PFSK-1 (cell line): ENCODE measurements around the gene TFEB.
A peak's percentile ranks its signal among the peaks of the same experiment; 100 is the strongest.

Experiments
- FOXP2 ChIP-seq: optimal IDR thresholded peaks from 2 replicates; pipeline ENCODE3; 2011; ENCODE audit warnings: borderline replicate concordance, control low read depth, inconsistent platforms; ENCODE audit not compliant: insufficient read depth; ENCODE audit errors: extremely low read length, extremely low read depth
- POLR2AphosphoS5 ChIP-seq: IDR thresholded peaks from 2 replicates; pipeline ENCODE4 v1.6.1; 2012; ENCODE audit warnings: low read depth, mild to moderate bottlenecking, control low read depth, low read length, moderate library complexity
- REST ChIP-seq, 2 experiments: IDR thresholded peaks; 2 replicates each; pipeline versions ENCODE4 v1.6.1 to v1.8.0; 2011 to 2012; ENCODE audit warnings: low read depth in 2 of 2, low read length in 2 of 2, control low read depth in 1 of 2, inconsistent platforms in 1 of 2, mild to moderate bottlenecking in 1 of 2, moderate library complexity in 1 of 2; ENCODE audit not compliant: insufficient read depth in 1 of 2
- SIN3A ChIP-seq: IDR thresholded peaks from 2 replicates; pipeline ENCODE4 v1.6.1; 2012; ENCODE audit warnings: mild to moderate bottlenecking, low read length, moderate library complexity, borderline replicate concordance; ENCODE audit not compliant: insufficient read depth
- TAF1 ChIP-seq: IDR thresholded peaks from 2 replicates; pipeline ENCODE4 v1.6.1; 2012; ENCODE audit warnings: low read length, control low read depth, borderline replicate concordance; ENCODE audit not compliant: insufficient read depth

Gene TFEB

GRCh38 chr6:41637194-41638001 is 98.0 kb downstream of the TFEB start:
- no peak for TF ChIP-seq FOXP2
- TF ChIP-seq SIN3A, result no peak
- no peak for TF ChIP-seq POLR2AphosphoS5
- TF ChIP-seq TAF1, result no peak
- TF ChIP-seq REST (IDR thresholded peaks at IDR 0.05; ENCODE audit: insufficient read depth in 1 of 2, low read depth in 2 of 2, low read length in 2 of 2), result no peak

GRCh38 chr6:41636833-41637193 is 98.6 kb downstream of the TFEB start:
- TF ChIP-seq FOXP2, result peak; percentile 59
- no peak for TF ChIP-seq SIN3A

- TF ChIP-seq TAF1 (no peak), SIN3A (no peak), POLR2AphosphoS5 (no peak), REST (IDR thresholded peaks at IDR 0.05; ENCODE audit: insufficient read depth in 1 of 2, low read depth in 2 of 2, low read length in 2 of 2) (no peak), FOXP2 (no peak)
Measured at GRCh38 chr6:41635365-41635764, 100.0 kb downstream of the TFEB start.

GRCh38 chr6:41634657-41635056 is 100.8 kb downstream of the TFEB start:
- peak; percentile 58 for TF ChIP-seq FOXP2
- TF ChIP-seq REST (IDR thresholded peaks at IDR 0.05; ENCODE audit: insufficient read depth in 1 of 2, low read depth in 2 of 2, low read length in 2 of 2), result 0 out of 4 replicates have a peak, but pooled peaks have one; percentile 9 to 35
- TF ChIP-seq TAF1, result no peak
- no peak for TF ChIP-seq POLR2AphosphoS5
- TF ChIP-seq SIN3A, result no peak
